ENCODE measurements around the gene EMX2.

EMX2 gene

DNA sequence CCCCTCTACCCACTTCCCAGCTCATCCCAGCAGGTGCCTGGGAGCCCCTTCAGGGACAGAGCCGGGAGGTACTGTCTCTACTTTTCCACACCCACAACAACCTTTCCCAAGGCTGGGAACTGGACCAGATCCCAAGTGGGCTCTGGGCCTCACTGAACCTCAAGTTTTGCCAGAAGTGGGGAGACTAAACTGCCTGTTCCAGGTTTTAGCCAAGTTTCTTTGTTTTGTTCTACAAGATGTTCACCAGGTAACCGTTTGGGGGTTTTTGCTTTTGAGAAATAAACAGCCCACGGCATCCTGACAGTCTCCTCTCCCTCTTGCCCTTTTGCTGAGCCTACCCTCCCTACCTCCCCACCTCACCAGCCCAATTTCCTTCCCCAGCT, 10.6 kb upstream of the EMX2 start:
- no peak for DNase-seq (ENCODE audit: low read depth)

GRCh38 chr10:117532451-117533107, 10.0 kb upstream of the EMX2 start:
- DNase-seq (ENCODE audit: low read depth): no peak

DNA sequence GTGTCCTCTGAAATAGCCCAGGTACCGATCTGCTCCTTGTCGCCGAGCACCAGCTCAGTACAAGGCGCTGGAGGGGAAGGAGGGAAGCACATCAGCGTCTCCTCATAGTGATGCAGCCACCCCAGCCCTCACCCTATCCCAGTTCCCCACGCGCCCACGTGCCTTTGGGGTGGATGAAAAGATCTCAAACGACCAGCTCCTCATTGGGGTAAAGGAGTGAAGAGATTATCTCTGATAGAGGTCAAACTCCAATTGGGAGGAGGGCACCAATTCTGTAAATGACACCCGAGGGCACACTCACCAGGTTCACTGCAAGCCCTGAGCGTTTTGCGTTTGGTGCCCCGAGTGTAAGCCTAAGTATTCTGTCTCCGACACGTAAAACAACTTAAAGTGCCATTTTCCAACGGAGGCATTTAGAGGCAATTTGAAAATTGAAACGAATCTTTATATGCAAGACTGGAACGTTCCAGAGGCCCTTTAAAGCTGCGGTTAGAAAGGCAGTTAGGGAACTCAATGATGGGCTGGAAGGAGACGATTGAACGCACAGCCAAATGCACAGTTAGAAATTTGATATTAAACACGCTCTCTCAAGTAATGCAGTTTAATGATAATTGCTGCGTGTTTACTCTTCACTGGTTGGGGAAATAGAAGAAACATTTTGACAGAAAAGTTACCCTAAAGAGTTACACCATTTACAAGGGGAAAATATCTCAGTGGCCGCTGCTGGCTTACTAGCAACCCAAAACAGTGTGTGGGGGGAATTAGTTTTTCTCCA, 8.9 kb upstream of the EMX2 start:
- DNase-seq (ENCODE audit: low read depth): no peak

GRCh38 chr10:117534321-117535297, 7.9 kb upstream of the EMX2 start:
- no peak for DNase-seq (ENCODE audit: low read depth)

GRCh38 chr10:117535298-117536071, 7.1 kb upstream of the EMX2 start:
- no peak for DNase-seq (ENCODE audit: low read depth)

GRCh38 chr10:117536072-117536865, 6.3 kb upstream of the EMX2 start:
- DNase-seq (ENCODE audit: low read depth): no peak

DNA sequence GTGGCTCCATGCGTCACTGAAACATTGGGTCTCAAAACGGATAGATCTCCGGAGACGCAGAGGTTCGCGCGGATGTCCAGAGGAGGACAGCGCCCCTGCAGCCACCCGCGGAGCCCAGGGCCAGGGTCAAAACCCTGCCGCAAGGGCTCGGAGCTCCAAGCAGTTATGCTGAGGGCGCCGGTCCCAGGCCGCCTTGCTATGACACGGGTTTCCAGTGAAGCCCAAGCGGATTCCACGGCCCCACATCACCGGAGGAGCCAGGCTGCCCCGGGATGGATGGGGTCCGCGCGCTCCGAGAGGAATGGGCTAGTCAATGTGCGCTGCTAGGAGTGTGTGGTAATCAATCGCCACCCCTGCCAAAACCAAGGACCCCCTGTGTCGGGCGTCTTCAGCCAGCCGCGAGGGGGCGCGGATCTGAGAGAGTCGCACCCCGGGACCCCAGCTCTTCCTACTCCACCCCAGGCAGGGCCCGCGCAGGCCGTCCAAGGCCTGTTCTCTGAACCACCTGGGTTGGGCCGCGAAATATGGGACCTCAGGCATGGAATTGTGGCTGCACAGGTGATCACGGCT, 5.6 kb upstream of the EMX2 start:
- no peak for DNase-seq (ENCODE audit: low read depth)

DNA sequence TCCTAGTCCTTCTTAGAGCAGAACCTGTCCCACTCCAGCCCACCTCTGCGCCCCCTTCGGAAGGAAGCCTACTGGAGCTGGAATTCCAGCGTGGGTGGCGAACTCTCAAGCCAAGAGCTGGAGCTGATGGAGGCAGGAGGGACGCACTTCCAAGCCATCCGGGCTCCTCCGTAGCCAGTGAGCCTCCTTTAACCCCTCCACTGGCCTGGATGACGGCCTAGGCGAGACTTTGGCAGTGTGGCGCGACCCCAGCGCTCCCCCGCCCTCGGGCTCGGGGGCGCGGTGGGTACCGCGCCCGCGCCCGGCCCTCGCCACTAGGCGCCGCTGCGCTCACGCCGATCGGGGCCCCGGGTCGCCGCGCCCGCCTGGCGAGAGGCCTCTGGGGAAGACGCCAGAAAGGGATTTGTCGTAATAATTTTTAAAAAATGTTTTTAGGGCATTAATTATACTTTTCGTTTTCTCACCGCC, 5.1 kb upstream of the EMX2 start:
- no peak for DNase-seq (ENCODE audit: low read depth)

DNA sequence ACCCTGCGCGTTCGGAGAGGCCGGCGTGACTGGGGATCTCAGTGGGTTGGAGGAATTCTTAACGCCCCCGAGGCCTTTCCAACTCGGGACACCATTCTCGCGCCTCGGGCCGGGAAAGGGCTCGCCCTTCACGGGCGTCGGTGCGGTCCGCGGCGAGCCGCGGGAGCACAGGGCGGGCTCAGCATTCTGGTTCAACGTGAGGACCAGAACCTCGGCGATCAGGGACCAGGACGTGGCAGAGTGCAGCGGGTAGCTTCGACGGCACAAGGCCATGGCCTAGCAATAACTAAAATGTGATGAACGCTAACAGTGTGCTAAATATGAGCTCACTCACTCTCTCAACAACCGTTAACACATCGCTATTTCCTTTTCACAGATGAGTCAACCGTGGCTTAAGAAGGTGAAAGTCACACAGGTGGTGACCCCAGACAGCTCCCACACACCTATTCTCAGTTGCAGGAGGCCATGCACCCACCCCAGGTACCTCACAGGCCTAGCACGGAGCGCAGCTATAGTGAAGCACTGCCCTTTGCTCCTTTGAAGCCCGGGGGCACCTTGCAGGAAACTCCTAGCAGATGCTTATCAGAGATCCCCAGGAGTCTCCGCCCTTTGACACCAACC, 4.5 kb upstream of the EMX2 start:
- DNase-seq (ENCODE audit: low read depth): no peak

GRCh38 chr10:117539361-117539773, 3.2 kb upstream of the EMX2 start:
- no peak for DNase-seq (ENCODE audit: low read depth)

- DNase-seq (ENCODE audit: low read depth): no peak
Measured at GRCh38 chr10:117539903-117540639, 2.5 kb upstream of the EMX2 start.

DNA sequence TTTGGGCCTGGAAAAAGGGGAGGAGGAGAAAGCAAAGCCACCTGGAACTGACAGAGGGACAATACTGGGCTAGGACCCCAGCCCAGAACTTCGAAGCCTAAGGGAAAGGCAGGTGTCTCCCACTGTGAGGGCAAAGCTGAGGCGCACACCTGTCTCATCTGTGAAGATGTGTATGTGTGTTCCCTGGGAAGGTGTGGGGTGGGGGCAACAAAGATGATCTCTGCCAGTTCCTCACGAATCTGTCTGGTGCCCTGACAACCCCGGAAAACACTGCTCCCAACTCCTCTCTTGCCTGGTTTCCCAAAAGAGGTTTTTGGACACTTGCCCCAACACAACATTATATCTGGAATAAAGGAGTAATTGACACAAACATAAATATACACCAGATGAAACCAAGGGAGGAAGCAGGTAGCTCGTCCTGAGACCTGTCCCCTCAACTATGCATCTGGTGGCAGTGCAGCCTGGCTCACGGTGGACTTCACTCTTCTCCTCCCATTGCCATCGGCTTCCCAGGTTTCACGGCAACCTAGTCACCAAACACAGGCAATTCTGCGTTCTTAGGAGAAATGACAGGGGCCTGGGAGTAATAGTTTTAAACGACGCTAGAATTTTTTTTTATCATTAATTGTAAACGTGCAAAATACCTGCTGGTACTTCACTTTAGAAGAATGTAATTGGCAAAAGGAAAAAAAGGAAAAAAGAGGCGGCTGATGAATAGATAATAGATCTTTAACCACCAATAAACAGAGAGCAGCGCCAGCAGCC, 1.7 kb upstream of the EMX2 start:
- DNase-seq (ENCODE audit: low read depth): no peak

- peak; percentile 11 for DNase-seq (ENCODE audit: low read depth)
Measured at GRCh38 chr10:117541405-117541908, 1.1 kb upstream of the EMX2 start.

- peak; percentile 27 for DNase-seq (ENCODE audit: low read depth)
Measured at GRCh38 chr10:117541909-117542705, 439 bp upstream of the EMX2 start.

DNA sequence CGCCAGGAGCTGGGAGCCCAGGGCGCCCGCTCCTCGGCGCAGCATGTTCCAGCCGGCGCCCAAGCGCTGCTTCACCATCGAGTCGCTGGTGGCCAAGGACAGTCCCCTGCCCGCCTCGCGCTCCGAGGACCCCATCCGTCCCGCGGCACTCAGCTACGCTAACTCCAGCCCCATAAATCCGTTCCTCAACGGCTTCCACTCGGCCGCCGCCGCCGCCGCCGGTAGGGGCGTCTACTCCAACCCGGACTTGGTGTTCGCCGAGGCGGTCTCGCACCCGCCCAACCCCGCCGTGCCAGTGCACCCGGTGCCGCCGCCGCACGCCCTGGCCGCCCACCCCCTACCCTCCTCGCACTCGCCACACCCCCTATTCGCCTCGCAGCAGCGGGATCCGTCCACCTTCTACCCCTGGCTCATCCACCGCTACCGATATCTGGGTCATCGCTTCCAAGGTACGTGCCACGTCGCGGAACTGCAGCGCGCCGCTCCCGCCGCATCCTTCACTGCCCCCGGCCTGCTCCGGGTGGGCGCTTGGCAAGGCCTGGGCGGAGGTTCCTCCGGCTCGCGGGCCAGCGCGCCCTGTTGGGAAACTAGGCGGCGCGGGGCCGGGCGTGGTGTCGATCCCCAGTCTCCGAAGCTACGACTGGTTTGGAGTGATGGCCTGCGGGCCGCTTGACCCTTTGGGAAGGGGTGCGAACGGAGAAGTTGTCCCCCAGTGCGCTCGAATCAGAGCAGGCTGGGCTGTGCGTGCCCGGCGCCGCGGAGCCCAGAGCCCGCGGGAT, 868 bp downstream of the EMX2 start:
- DNase-seq (ENCODE audit: low read depth): no peak

DNA sequence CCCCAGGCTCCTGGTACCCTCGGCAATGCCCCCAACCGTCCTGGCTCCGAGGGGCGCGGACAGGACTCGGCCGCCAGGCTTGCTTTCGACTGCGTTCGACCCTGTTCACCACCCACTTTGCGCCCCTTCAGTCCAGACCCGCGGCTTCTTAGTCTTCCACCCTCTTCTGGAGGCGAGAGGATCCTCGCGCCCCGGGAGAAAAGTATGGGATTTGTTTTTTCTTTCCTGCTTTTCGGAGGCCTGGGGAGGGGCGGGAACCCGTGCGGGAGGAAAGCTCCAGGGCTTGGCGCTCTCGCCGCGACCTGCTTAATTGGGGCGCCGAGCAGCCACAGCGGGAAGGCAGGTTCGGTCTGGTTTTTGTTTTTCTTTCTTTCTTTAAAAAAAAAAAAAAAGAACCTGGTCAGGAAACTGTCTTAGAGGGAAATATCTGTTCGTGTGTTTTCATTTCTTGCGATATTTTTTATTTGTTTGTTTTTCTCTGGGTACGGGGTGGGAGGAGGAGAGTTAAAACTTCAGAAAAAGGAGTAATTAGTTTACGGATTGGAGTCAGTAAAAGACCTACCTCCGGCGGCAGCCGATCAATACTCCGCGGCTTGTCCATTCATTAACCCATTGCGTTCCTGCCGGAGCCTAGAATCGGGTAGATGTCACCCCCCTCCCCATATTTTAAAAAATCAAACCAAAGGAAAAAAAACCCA, 1.6 kb downstream of the EMX2 start:
- no peak for DNase-seq (ENCODE audit: low read depth)
